KOPT-K1 (cell line): ENCODE results near the gene B4GALT2.

Experiments
- H3K27ac ChIP-seq: fragments of 200-600 bp; sonication (generic); 2 replicates; pipeline ENCODE4 v1.5.1; 2016; ENCODE audit warnings: antibody characterized with exemption, mild to moderate bottlenecking, low read depth, low read length; ENCODE audit not compliant: poor library complexity, severe bottlenecking
- H3K36me3 ChIP-seq: fragments of 200-600 bp; sonication (generic); 2 replicates; pipeline ENCODE4 v1.5.1; 2017; ENCODE audit warnings: antibody characterized with exemption, mild to moderate bottlenecking, low read length, moderate library complexity; ENCODE audit not compliant: insufficient read depth
- H3K9me3 ChIP-seq: fragments of 200-600 bp; sonication (generic); 2 replicates; pipeline ENCODE4 v1.5.1; 2017; ENCODE audit warnings: antibody characterized with exemption, low read length, mild to moderate bottlenecking; ENCODE audit not compliant: insufficient read depth, poor library complexity, severe bottlenecking

Gene B4GALT2

DNA sequence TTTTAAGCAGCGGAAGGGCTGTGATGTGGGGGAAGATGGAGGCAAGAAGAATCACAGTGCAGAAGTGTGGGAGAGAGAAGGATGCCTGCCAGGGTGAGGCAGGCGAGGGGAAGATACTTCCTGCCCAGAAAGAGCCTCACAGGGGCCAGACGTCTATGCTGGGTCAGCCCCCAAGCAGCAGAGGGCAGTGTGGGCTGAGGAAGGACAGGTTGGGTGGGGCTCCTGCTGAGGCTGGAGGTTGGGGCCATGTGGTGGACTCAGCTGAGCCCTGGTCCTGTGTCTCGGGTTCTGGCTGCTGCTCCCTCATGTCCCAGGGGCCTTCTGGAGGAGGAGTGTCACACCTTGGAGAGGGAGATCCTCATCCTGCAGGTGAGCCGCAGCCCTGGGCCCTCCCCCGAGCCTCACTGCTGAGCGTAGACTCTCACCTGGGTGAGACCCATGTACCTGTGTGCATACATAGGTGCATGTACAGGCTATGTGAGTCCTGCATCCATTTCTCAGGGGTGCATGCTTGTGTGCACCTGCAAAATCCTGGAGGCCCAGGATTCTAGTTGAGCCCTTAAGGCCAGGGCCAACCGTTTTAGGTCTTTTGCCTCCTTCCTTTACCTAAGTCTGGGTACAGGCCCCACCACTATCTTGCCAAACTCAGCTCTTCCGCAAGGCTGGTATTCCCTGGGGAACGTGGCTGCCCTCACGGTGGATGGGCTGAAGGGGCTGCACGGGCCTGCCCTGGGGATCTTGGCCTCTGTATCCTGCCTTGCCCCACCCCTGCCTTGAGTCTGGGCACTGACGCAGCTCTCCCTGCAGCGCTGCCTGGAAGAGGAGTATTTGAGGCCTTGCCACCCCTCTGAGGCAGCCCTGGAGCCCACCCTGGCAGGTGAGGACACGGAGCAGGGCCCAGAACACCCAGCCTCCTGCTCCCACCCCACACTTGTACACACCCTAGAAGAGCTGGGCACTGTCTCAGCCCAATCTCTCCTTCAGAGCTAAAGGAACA is 16.1 kb downstream of the B4GALT2 start:
- Histone ChIP-seq H3K36me3 (no peaks in the 10 kb centered on the region), H3K27ac (no peak overlapping the region), H3K9me3 (no peaks in the 10 kb centered on the region)

DNA sequence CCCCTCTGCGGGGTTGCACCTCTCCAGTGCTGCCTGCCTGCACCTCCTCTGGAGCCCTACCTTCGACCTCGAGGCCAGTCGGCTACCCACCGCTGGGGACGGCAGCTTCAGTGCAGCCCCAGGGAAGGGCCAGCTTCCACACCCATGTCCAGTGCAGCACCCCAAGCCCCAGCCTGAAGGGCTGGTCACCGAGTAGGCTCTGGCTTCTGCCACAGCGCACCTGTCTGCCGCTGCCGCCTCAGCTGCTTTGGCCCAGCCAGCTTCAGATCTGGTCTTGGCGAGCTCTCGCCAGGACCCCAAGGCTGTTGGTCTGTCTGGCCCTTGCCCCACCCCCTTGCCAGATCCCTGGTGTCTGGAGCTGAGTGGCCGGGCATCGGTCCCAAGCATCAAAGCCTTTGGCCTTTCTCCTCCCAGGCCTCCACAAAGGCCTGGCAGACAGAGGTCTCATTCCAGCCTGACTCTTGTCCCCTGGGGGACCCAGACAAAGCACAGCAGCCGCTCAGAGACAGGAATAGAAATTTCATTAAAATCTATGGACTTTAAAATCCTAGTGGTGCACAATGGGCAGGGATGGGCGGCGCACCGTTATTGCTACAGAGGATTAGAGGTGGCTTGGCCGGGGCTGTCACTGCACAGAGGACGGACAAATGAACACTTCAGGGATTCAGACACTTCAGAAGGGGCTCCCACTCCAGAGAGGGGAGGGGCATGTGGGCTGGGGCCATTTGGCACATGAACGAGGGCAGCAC is 17.1 kb downstream of the B4GALT2 start:
- Histone ChIP-seq H3K9me3 (no peaks in the 10 kb centered on the region), H3K27ac (no peak overlapping the region), H3K36me3 (no peaks in the 10 kb centered on the region)

DNA sequence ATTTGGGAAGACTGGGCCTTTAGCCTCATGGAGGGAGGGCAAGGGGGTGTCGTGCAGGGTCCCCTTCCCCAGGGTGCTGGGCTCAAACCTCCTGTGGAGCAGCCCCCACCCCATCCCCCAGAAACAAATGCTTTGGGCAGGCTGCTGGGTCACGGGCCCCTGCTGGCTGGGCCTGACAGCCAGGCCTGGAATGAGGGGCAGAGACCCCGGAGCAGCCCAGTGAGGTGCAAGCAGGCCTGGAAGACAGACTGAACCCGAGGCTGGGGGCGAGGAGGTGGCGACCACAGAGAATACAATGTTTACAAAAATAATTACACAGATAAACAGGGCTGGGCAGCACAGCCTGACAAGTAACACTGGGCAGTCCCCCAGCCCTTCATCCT is 17.7 kb downstream of the B4GALT2 start:
- H3K9me3 ChIP-seq, result no peaks in the 10 kb centered on the region
- no peak overlapping the region for H3K27ac ChIP-seq
- H3K36me3 ChIP-seq, result no peaks in the 10 kb centered on the region

GRCh38 chr1:43997295-43997999 is 18.4 kb downstream of the B4GALT2 start:
- Histone ChIP-seq H3K36me3 (no peaks in the 10 kb centered on the region), H3K9me3 (no peaks in the 10 kb centered on the region), H3K27ac (no peak overlapping the region)

DNA sequence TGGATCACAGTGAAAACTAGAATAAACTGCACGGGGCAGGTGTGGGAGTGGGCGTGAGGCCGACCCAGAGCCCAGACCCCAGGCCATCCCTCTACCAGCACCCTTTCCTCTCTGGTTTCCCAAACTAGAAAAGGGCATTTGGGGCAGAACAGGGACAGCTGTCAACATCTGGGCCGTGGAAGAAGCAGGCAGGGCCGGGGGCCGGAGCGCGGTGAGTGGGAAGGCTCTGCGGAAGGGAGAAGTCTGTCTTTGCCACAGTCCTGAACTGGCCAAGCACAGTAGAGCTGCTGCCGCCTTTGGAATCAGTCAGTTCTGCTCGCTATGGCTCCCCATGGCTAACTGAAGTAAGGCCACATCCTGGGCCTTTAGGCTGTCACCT is 19.0 kb downstream of the B4GALT2 start:
- Histone ChIP-seq H3K27ac (no peak overlapping the region), H3K9me3 (no peaks in the 10 kb centered on the region), H3K36me3 (no peaks in the 10 kb centered on the region)

DNA sequence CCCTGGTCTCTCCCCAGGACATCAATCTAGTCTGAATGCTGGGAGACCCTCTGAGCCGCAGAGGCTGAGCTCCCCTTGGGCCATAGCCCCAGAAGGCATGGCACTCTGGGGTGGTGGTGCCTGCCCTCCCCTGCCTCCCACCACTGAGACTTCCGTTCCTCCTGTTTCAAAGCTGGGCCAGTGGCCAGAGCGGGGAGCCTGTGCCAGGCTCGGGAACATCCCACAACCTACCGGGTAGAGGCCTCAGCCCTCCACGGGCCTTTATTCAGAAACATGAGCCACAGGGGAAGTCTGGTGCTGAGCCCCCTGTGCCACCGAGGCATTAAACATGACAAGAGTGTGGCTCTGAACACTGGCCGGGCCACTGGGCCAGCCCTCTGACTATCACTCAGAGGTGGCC is 20.4 kb downstream of the B4GALT2 start:
- no peak overlapping the region for H3K27ac ChIP-seq
- H3K9me3 ChIP-seq, result no peaks in the 10 kb centered on the region
- H3K36me3 ChIP-seq, result no peaks in the 10 kb centered on the region

- H3K27ac ChIP-seq, result no peak overlapping the region
- H3K9me3 ChIP-seq, result no peaks in the 10 kb centered on the region
- no peaks in the 10 kb centered on the region for H3K36me3 ChIP-seq
Measured at GRCh38 chr1:44000122-44000665, 21.2 kb downstream of the B4GALT2 start.

DNA sequence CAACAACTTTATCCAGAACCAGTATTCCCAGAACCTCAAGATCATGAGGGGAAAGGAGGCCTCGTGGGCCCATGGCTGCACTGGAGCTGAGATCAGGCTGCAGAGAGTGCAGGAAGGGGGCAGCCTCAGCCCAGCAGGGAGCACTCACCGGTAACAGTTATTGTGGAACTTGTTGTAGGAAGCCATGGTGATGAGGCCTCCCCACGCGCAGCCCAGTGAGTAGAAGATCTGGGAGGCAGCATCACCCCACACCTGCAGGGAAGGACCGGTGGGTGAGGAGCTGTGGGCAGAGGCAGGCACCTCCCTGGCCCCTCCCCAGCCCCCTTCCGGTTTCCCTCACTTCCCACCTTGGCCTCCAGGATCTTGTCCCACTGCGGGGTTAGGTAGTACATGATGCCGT is 23.2 kb downstream of the B4GALT2 start:
- no peaks in the 10 kb centered on the region for H3K36me3 ChIP-seq
- no peaks in the 10 kb centered on the region for H3K9me3 ChIP-seq
- no peak overlapping the region for H3K27ac ChIP-seq

GRCh38 chr1:44002606-44003157 is 23.7 kb downstream of the B4GALT2 start:
- Histone ChIP-seq H3K9me3 (no peaks in the 10 kb centered on the region), H3K27ac (no peak overlapping the region), H3K36me3 (no peaks in the 10 kb centered on the region)

DNA sequence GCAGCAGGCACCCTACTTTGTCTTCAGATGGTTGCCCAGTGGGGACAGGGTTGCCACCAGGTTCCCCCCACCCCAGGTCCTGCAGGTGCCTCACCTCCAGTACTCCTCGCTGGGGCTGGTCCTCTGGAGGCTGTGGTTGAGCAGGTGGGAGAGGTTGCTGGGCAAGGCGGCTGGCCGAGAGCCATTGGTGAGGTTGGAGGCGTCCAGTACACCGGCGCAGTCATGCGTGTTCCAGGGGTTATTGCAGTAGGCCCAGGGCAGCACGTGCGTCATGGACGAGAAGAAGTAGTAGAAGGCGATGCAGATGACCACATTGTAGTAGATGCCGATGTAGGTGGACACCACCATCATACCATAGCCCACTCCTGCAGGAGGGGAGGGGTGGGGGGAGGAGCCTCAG is 29.2 kb downstream of the B4GALT2 start:
- no peaks in the 10 kb centered on the region for H3K36me3 ChIP-seq
- H3K27ac ChIP-seq, result no peak overlapping the region
- H3K9me3 ChIP-seq, result no peaks in the 10 kb centered on the region

DNA sequence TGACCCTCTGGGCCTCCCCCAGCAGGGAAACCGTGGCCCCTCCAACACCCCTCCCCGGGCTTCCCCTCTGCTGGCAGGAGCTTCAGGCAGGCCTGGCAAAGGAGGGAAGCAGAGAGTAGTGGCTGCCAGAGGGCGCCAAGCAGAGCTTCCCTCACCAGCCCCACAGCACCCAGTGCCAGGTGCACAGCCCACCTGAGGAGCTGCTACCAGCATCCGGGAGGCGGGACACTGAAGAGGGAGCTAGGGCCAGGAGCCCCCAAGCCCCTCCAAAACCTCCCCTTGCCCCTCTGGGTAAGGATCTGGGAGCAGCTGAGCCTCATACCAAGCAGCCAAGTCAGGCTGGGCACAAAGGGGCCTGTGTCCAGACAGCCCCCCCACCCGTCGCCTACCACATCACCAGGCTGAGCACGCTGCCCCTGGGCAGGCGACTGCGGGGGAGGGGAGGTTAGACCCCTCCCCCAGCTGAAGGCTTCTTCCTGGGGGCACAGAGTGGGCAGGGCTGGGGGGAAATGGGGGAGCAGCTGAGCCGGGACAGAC is 32.0 kb downstream of the B4GALT2 start:
- Histone ChIP-seq H3K9me3 (no peaks in the 10 kb centered on the region), H3K36me3 (no peaks in the 10 kb centered on the region), H3K27ac (no peak overlapping the region)

DNA sequence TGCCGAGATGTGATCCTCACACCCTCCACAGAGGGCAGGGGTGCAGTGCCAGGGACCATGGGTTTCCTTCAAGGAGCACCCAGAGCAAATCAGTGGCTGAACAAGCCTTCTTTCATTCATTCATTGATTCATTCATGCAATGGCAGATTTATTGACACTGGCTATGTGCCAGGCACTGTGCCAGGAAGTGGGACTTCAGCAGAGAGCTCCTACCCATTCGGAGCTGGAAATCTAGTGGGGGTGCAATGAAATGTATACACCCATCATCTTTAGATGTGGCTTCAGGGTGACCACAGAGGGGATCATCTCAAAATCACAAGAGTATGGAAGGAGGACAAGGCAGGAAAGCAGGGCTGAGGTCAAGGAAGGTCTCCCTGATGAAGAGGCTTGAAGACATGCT is 33.4 kb downstream of the B4GALT2 start:
- no peaks in the 10 kb centered on the region for H3K9me3 ChIP-seq
- H3K27ac ChIP-seq, result no peak overlapping the region
- H3K36me3 ChIP-seq, result no peaks in the 10 kb centered on the region

- Histone ChIP-seq H3K9me3 (no peaks in the 10 kb centered on the region), H3K36me3 (no peaks in the 10 kb centered on the region), H3K27ac (no peak overlapping the region)
Measured at GRCh38 chr1:44012941-44013609, 34.1 kb downstream of the B4GALT2 start.

- Histone ChIP-seq H3K9me3 (no peaks in the 10 kb centered on the region), H3K36me3 (no peaks in the 10 kb centered on the region), H3K27ac (no peak overlapping the region)
Measured at GRCh38 chr1:44013949-44014348, 34.9 kb downstream of the B4GALT2 start.
